GM19035 (cell line): ENCODE data around the gene KCTD4.
"Not testable (repeated sequence)": the region's sequence is repeated elsewhere in the genome, so short reads cannot be mapped to it uniquely, and the experiment has no call there.

Experiments
- ATAC-seq: cut with Tn5 transposase; IDR thresholded peaks from one replicate; pipeline ENCODE4 v1.9.1; 2021; ENCODE audit not compliant: unreplicated experiment

The KCTD4 gene

GRCh38 chr13:45200701-45201232 is at the start of gene KCTD4:
KCTD4 (minus strand) TSS chr13:45201045; CDS start chr13:45194567, 6,478 bp downstream.
- no peak for ATAC-seq

GRCh38 chr13:45249662-45250061 is 48.8 kb upstream of the KCTD4 start:
- ATAC-seq, result no peak

GRCh38 chr13:45244736-45245135 is 43.9 kb upstream of the KCTD4 start:
- not testable (repeated sequence) for ATAC-seq

GRCh38 chr13:45243077-45243476 is 42.2 kb upstream of the KCTD4 start:
- ATAC-seq, result no peak

GRCh38 chr13:45242524-45242923 is 41.7 kb upstream of the KCTD4 start:
- ATAC-seq, result no peak

GRCh38 chr13:45242070-45242469 is 41.2 kb upstream of the KCTD4 start:
- ATAC-seq, result no peak

- ATAC-seq, result no peak
Measured at GRCh38 chr13:45240143-45240542, 39.3 kb upstream of the KCTD4 start.

- no peak for ATAC-seq
Measured at GRCh38 chr13:45238945-45239795, 38.3 kb upstream of the KCTD4 start.

- ATAC-seq, result no peak
Measured at GRCh38 chr13:45232591-45232990, 31.7 kb upstream of the KCTD4 start.

GRCh38 chr13:45231722-45232121 is 30.9 kb upstream of the KCTD4 start:
- no peak for ATAC-seq

- no peak for ATAC-seq
Measured at GRCh38 chr13:45231305-45231704, 30.5 kb upstream of the KCTD4 start.

- no peak for ATAC-seq
Measured at GRCh38 chr13:45229172-45229571, 28.3 kb upstream of the KCTD4 start.

- ATAC-seq, result no peak
Measured at GRCh38 chr13:45228002-45228401, 27.2 kb upstream of the KCTD4 start.

- no peak for ATAC-seq
Measured at GRCh38 chr13:45226024-45226423, 25.2 kb upstream of the KCTD4 start.

- no peak for ATAC-seq
Measured at GRCh38 chr13:45225370-45225769, 24.5 kb upstream of the KCTD4 start.

- ATAC-seq, result no peak
Measured at GRCh38 chr13:45224176-45224575, 23.3 kb upstream of the KCTD4 start.

GRCh38 chr13:45222919-45223318 is 22.1 kb upstream of the KCTD4 start:
- ATAC-seq, result no peak

GRCh38 chr13:45222516-45222915 is 21.7 kb upstream of the KCTD4 start:
- no peak for ATAC-seq

- no peak for ATAC-seq
Measured at GRCh38 chr13:45220403-45220802, 19.6 kb upstream of the KCTD4 start.

- no peak for ATAC-seq
Measured at GRCh38 chr13:45219938-45220375, 19.1 kb upstream of the KCTD4 start.

- ATAC-seq, result no peak
Measured at GRCh38 chr13:45219123-45219891, 18.5 kb upstream of the KCTD4 start.

GRCh38 chr13:45218689-45219088 is 17.8 kb upstream of the KCTD4 start:
- no peak for ATAC-seq
